ENCODE data around the gene ZNF750. TPM values are rescaled to one million over a fixed set of nuclear protein-coding genes. Genes with fewer than 3 reads are reported as not detected.
A peak's percentile ranks its signal among the peaks of the same experiment; 100 is the strongest.

The ZNF750 gene
- total RNA-seq, 6 experiments from 2014 or later = not detected

GRCh38 chr17:82812058-82812457, 27.8 kb downstream of the ZNF750 start:
- peaks cover 0 to 8% (median 0%) of the 10 kb centered on the region in 4 donors for H3K36me3 ChIP-seq
- no peak for ATAC-seq

GRCh38 chr17:82810644-82811430, 29.0 kb downstream of the ZNF750 start:
- TF ChIP-seq POLR2A (IDR thresholded peaks at IDR 0.05) (no peak), CTCF (IDR thresholded peaks at IDR 0.05) (no peak)
- peaks cover 0 to 3% (median 0%) of the 10 kb centered on the region in 4 donors for H3K36me3 ChIP-seq
- H3K4me3 ChIP-seq = no peak overlapping the region
- H3K27me3 ChIP-seq = no peaks in the 10 kb centered on the region
- H3K27ac ChIP-seq = no peak overlapping the region
- 75% methylated on average over 3 of the region's 22 CpGs for WGBS (ENCODE audit: insufficient coverage, low coverage, low lambda C conversion rate, missing lambda C conversion rate)
- ATAC-seq (peak in 3 of 4 donors; percentile 13 to 42 (median 16)), DNase-seq (no peak)
- H3K4me1 ChIP-seq = no peaks in the 10 kb centered on the region
- intact Hi-C loops (cut with DNase I) = no loop called here
- H3K9me3 ChIP-seq = no peaks in the 10 kb centered on the region

More at GRCh38 chr17:82812058-82812457, 27.8 kb downstream of the ZNF750 start:
- intact Hi-C loops (cut with DNase I) = no loop called here
- Histone ChIP-seq H3K27ac (no peak overlapping the region), H3K27me3 (no peaks in the 10 kb centered on the region), H3K4me3 (no peak overlapping the region), H3K4me1 (no peaks in the 10 kb centered on the region), H3K9me3 (no peaks in the 10 kb centered on the region)
- TF ChIP-seq POLR2A (IDR thresholded peaks at IDR 0.05) = no peak
- TF ChIP-seq CTCF (IDR thresholded peaks at IDR 0.05) = no peak
- 96% methylated on average over 14 of the region's 15 CpGs for WGBS (ENCODE audit: insufficient coverage, low coverage, low lambda C conversion rate, missing lambda C conversion rate)
- DNase-seq = no peak

GRCh38 chr17:82808921-82809905, 30.6 kb downstream of the ZNF750 start:
- Histone ChIP-seq H3K4me3 (no peak overlapping the region), H3K27me3 (no peaks in the 10 kb centered on the region), H3K9me3 (no peaks in the 10 kb centered on the region), H3K36me3 (no peaks in the 10 kb centered on the region), H3K27ac (no peak overlapping the region), H3K4me1 (no peaks in the 10 kb centered on the region)
- intact Hi-C loops (cut with DNase I) = no loop called here
- WGBS (ENCODE audit: insufficient coverage, low coverage, low lambda C conversion rate, missing lambda C conversion rate) = 100% methylated on average over 7 of the region's 35 CpGs
- no peak for TF ChIP-seq CTCF (IDR thresholded peaks at IDR 0.05)
- no peak for TF ChIP-seq POLR2A (IDR thresholded peaks at IDR 0.05)
- ATAC-seq = no peak
- DNase-seq = no peak

GRCh38 chr17:82808006-82808405, 31.8 kb downstream of the ZNF750 start:
- no peak for DNase-seq
- Histone ChIP-seq H3K36me3 (no peaks in the 10 kb centered on the region), H3K4me1 (no peaks in the 10 kb centered on the region), H3K27ac (no peak overlapping the region), H3K27me3 (no peaks in the 10 kb centered on the region), H3K9me3 (no peaks in the 10 kb centered on the region), H3K4me3 (no peak overlapping the region)
- ATAC-seq = no peak
- intact Hi-C loops (cut with DNase I) = no loop called here
- WGBS (ENCODE audit: insufficient coverage, low coverage, low lambda C conversion rate, missing lambda C conversion rate) = 94% methylated on average over 5 of the region's 8 CpGs
- TF ChIP-seq CTCF (IDR thresholded peaks at IDR 0.05) (no peak), POLR2A (IDR thresholded peaks at IDR 0.05) (no peak)
